H1 (cell line): Measurements from ENCODE around the gene ACSL4. TPM values are rescaled to one million over a fixed set of nuclear protein-coding genes. Genes with fewer than 3 reads are reported as not detected.

Experiments
- CEBPB ChIP-seq: IDR thresholded peaks from 2 replicates; pipeline ENCODE4 v1.6.1; 2012; ENCODE audit warnings: low read depth, low read length
- CHD1 ChIP-seq: IDR thresholded peaks from 2 replicates; pipeline ENCODE4 v1.6.1; 2012; ENCODE audit warnings: low read depth, low read length, improper control_type of control experiment
- CHD2 ChIP-seq: IDR thresholded peaks from 2 replicates; pipeline ENCODE4 v1.6.1; 2012; ENCODE audit warnings: low read length, improper control_type of control experiment
- HDAC2 ChIP-seq, 2 experiments: fragments of 300-600 bp in 1 of 2; sonication (generic) in 1 of 2; IDR thresholded peaks; 2 replicates each; pipeline ENCODE4 v1.6.1; 2011 to 2012; ENCODE audit warnings: low read depth in 2 of 2, low read length in 2 of 2, mild to moderate bottlenecking in 2 of 2, moderate library complexity in 2 of 2, borderline replicate concordance in 1 of 2, inconsistent platforms in 1 of 2
- JUND ChIP-seq: IDR thresholded peaks from 2 replicates; pipeline ENCODE4 v1.6.1; 2011; ENCODE audit warnings: mild to moderate bottlenecking, improper control_type of control experiment, low read length
- PHF8 ChIP-seq: fragments of 200-600 bp; sonication (generic); conservative IDR thresholded peaks from 2 replicates; pipeline ENCODE4 v1.7.1; 2012; ENCODE audit warnings: low read depth, mild to moderate bottlenecking, inconsistent platforms, low read length, moderate library complexity
- RBBP5 ChIP-seq: IDR thresholded peaks from 2 replicates; pipeline ENCODE4 v1.7.1; 2012; ENCODE audit warnings: low read depth, mild to moderate bottlenecking, inconsistent platforms, low read length, moderate library complexity, borderline replicate concordance
- polyA plus RNA-seq, 7 experiments: library from polyadenylated mRNA; depleted of rRNA in 3 of 7; stranded (reverse) in 5 of 7; unstranded in 2 of 7; fragments of >200 nt in 5 of 7; fragments of 200-250 nt in 2 of 7; gene quantifications; 1 replicate in 5 of 7; 2 replicates in 1 of 7; 4 replicates in 1 of 7; pipeline versions ENCODE4 v1.2.1 to v1.2.3, GENCODE V29; 2011 to 2013; ENCODE audit warnings: missing spikeins in 2 of 7, mixed read lengths in 2 of 7
- total RNA-seq: library from RNA; stranded (reverse); fragmentation: NEBNext Ultra II Directional; extraction: Animal tissue kit (Norgen Biotek cat#: 25700); gene quantifications from 2 replicates; pipeline ENCODE4 v1.2.1, GENCODE V29; 2021

ACSL4 gene
- total and polyA plus RNA-seq, 2 of the 8 experiments (the other 6 are each of a cell fraction or from before 2014, with no cell fraction given), result 11.3 to 47.0 TPM

DNA sequence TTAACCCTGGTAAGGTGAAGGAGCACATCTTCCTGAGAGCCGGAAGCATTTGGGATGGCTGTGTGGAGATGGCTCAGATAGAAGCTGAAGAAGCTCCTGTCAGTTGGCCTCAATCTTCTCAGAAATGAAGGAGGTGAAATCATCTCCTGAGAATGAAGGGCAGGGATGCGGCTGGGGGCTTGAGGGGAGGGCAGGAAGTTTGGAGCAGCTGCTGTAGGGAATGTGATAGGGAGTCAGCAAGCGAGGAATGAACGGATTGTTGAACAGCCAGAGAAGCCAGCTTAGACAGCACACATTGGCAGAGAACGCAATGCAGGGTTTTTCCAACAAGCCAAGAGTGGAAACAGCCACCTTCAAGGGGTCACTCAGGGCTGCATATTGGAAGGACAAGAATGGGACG lies 118.1 kb downstream of the ACSL4 start (continued):
- no peak for TF ChIP-seq PHF8
- TF ChIP-seq HDAC2 (IDR thresholded peaks at IDR 0.05; ENCODE audit: borderline replicate concordance in 1 of 2, low read depth in 2 of 2, low read length in 2 of 2), result no peak
- TF ChIP-seq CEBPB, result no peak
- TF ChIP-seq RBBP5, result no peak
- TF ChIP-seq CHD2, result no peak
- no peak for TF ChIP-seq JUND
- TF ChIP-seq CHD1, result no peak
